Liver (tissue), 2 donors: ENCODE results near the gene PER1.

Experiments
- GABPA ChIP-seq, 2 donors: IDR thresholded peaks in 1 of 2; conservative IDR thresholded peaks in 1 of 2; 2 replicates each; pipeline ENCODE4 v1.6.1; 2016; ENCODE audit warnings: antibody characterized with exemption in 2 of 2, mild to moderate bottlenecking in 1 of 2, moderate library complexity in 1 of 2
- REST ChIP-seq: IDR thresholded peaks from 2 replicates; pipeline ENCODE4 v1.6.1; 2016; ENCODE audit warnings: antibody characterized with exemption, mild to moderate bottlenecking
- donor health status: healthy.

GRCh38 chr17:8148560-8148959 lies 3.6 kb downstream of the PER1 start:
- TF ChIP-seq GABPA (IDR thresholded peaks at IDR 0.05 in 1 of 2, conservative IDR thresholded peaks at IDR 0.05 in 1 of 2) (no peak), REST (no peak)
